GM12892 (cell line): Measurements from ENCODE around the gene MINDY4.

ENCODE experiments used
- POLR2AphosphoS5 ChIP-seq: IDR thresholded peaks from 2 replicates; pipeline ENCODE4 v1.6.1; 2011; ENCODE audit warnings: low read depth, low read length, control low read depth
- TAF1 ChIP-seq: IDR thresholded peaks from 2 replicates; pipeline ENCODE4 v1.6.1; 2011; ENCODE audit warnings: low read depth, mild to moderate bottlenecking, control low read depth, low read length, borderline replicate concordance

DNA sequence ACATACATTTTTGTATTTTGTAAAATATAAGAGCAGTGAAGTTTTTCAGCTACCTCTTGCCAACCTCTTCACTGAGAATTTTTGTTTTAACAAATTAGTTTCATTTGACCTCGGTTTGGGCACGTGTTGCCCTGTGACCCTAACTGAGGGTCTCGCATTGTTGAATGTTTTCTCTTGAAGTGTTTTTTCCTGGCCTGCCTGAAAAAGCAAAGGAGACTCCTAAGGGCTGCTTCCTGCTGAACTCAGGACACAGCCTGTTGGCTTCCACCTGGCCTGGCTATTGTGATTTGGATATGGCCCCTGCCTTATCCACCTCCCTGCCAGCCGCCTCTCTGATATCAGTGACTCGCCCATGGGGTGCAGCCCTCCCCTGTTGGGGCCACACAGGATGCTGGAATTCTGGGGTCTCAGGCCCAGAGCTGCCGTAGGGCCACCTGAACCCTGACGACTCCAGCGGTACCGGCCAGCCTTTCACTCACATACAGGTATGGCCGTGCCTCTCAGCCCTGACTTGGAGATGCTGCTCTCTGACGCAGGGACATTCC, 81.6 kb downstream of the MINDY4 start:
- TF ChIP-seq POLR2AphosphoS5 (no peak), TAF1 (no peak)
